Stimulated activated CD8-positive, alpha-beta memory T cell treated with anti-CD3 and anti-CD28 coated beads, Interleukin-12 subunit alpha, Interleukin-12 subunit beta, amount 100 ng/mL, for 24 hours (primary cell): Measurements from ENCODE around the gene HDAC4.

ENCODE experiments used
- DNase-seq: peaks from one replicate; pipeline ENCODE4 v3.0.0-alpha.2; 2020; ENCODE audit errors: extremely low read depth

Gene HDAC4

GRCh38 chr2:239369631-239370161 is 31.1 kb downstream of the HDAC4 start:
- no peak for DNase-seq

- DNase-seq, result no peak
Observed at GRCh38 chr2:239368906-239369552, 31.8 kb downstream of the HDAC4 start.

- no peak for DNase-seq
Observed at GRCh38 chr2:239368321-239368720, 32.5 kb downstream of the HDAC4 start.

- no peak for DNase-seq
Observed at GRCh38 chr2:239366740-239367139, 34.1 kb downstream of the HDAC4 start.

GRCh38 chr2:239365782-239366435 is 34.9 kb downstream of the HDAC4 start:
- DNase-seq, result no peak

GRCh38 chr2:239365071-239365781 is 35.6 kb downstream of the HDAC4 start:
- no peak for DNase-seq

GRCh38 chr2:239363946-239364637 is 36.7 kb downstream of the HDAC4 start:
- no peak for DNase-seq

GRCh38 chr2:239362507-239362906 is 38.3 kb downstream of the HDAC4 start:
- DNase-seq, result no peak

GRCh38 chr2:239361311-239361642 is 39.5 kb downstream of the HDAC4 start:
- no peak for DNase-seq

- DNase-seq, result no peak
Observed at GRCh38 chr2:239360421-239361310, 40.2 kb downstream of the HDAC4 start.

GRCh38 chr2:239360008-239360407 is 40.8 kb downstream of the HDAC4 start:
- no peak for DNase-seq

GRCh38 chr2:239359196-239359912 is 41.5 kb downstream of the HDAC4 start:
- DNase-seq, result no peak

GRCh38 chr2:239358062-239358754 is 42.6 kb downstream of the HDAC4 start:
- no peak for DNase-seq

- no peak for DNase-seq
Observed at GRCh38 chr2:239355724-239356123, 45.1 kb downstream of the HDAC4 start.

- DNase-seq, result no peak
Observed at GRCh38 chr2:239355139-239355538, 45.7 kb downstream of the HDAC4 start.

- DNase-seq, result no peak
Observed at GRCh38 chr2:239354791-239355136, 46.1 kb downstream of the HDAC4 start.

- no peak for DNase-seq
Observed at GRCh38 chr2:239354132-239354790, 46.6 kb downstream of the HDAC4 start.

- no peak for DNase-seq
Observed at GRCh38 chr2:239353692-239354091, 47.1 kb downstream of the HDAC4 start.

GRCh38 chr2:239351687-239352086 is 49.1 kb downstream of the HDAC4 start:
- DNase-seq, result no peak
